Measurements from ENCODE around the gene NDEL1.

NDEL1 gene

GRCh38 chr17:8443756-8444155, 8.1 kb downstream of the NDEL1 start:
- no peaks in the 10 kb centered on the region for H3K27me3 ChIP-seq (ENCODE audit: control insufficient read depth, insufficient read depth, low read length)
- no peak for TF ChIP-seq CTCF (IDR thresholded peaks at IDR 0.05)
- H3K9me3 ChIP-seq (ENCODE audit: control insufficient read depth, low read length) = no peaks in the 10 kb centered on the region
- H2AFZ ChIP-seq = no peak overlapping the region
- no peak overlapping the region for H3K9ac ChIP-seq
- peaks cover 15% of the 10 kb centered on the region for H3K79me2 ChIP-seq
- no peak overlapping the region for H3K4me2 ChIP-seq (ENCODE audit: low read length)
- H3K4me1 ChIP-seq = no peaks in the 10 kb centered on the region
- H3K27ac ChIP-seq = no peak overlapping the region
- H3K36me3 ChIP-seq (ENCODE audit: control insufficient read depth, insufficient read depth, low read length) = no peaks in the 10 kb centered on the region
- no peak overlapping the region for H3K4me3 ChIP-seq (ENCODE audit: low read depth, low read length)

- H3K4me2 ChIP-seq (ENCODE audit: low read length) = no peak overlapping the region
- peaks cover 12% of the 10 kb centered on the region for H3K79me2 ChIP-seq
- H3K27ac ChIP-seq = no peak overlapping the region
- H3K36me3 ChIP-seq (ENCODE audit: control insufficient read depth, insufficient read depth, low read length) = no peaks in the 10 kb centered on the region
- no peaks in the 10 kb centered on the region for H3K9me3 ChIP-seq (ENCODE audit: control insufficient read depth, low read length)
- no peak overlapping the region for H3K4me3 ChIP-seq (ENCODE audit: low read depth, low read length)
- no peaks in the 10 kb centered on the region for H3K27me3 ChIP-seq (ENCODE audit: control insufficient read depth, insufficient read depth, low read length)
- H3K9ac ChIP-seq = no peak overlapping the region
- no peak overlapping the region for H2AFZ ChIP-seq
- TF ChIP-seq CTCF (IDR thresholded peaks at IDR 0.05) = no peak
- no peaks in the 10 kb centered on the region for H3K4me1 ChIP-seq
These were observed 8.8 kb downstream of the NDEL1 start for GRCh38 chr17:8444494-8444893.

DNA sequence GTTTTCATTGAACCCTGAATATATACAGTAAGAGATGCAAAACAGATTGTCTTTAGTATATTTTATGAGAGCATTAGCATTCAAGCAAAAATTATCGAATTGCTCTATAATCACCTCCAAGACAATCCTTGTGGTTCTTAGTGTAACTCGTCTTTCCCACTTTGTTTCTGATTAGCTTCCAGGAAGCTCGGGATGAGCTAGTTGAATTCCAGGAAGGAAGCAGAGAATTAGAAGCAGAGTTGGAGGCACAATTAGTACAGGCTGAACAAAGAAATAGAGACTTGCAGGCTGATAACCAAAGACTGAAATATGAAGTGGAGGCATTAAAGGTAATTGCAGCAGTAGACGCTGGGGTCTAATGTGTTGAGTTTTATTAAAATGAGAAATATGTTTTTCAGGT, 9.9 kb downstream of the NDEL1 start:
- Histone ChIP-seq H3K27me3 (ENCODE audit: control insufficient read depth, insufficient read depth, low read length) (no peaks in the 10 kb centered on the region), H3K9ac (no peak overlapping the region), H2AFZ (no peak overlapping the region), H3K27ac (no peak overlapping the region), H3K9me3 (ENCODE audit: control insufficient read depth, low read length) (no peaks in the 10 kb centered on the region), H3K4me1 (no peaks in the 10 kb centered on the region), H3K4me3 (ENCODE audit: low read depth, low read length) (no peak overlapping the region), H3K36me3 (ENCODE audit: control insufficient read depth, insufficient read depth, low read length) (no peaks in the 10 kb centered on the region), H3K4me2 (ENCODE audit: low read length) (no peak overlapping the region), H3K79me2 (peaks cover 9% of the 10 kb centered on the region)
- no peak for TF ChIP-seq CTCF (IDR thresholded peaks at IDR 0.05)

DNA sequence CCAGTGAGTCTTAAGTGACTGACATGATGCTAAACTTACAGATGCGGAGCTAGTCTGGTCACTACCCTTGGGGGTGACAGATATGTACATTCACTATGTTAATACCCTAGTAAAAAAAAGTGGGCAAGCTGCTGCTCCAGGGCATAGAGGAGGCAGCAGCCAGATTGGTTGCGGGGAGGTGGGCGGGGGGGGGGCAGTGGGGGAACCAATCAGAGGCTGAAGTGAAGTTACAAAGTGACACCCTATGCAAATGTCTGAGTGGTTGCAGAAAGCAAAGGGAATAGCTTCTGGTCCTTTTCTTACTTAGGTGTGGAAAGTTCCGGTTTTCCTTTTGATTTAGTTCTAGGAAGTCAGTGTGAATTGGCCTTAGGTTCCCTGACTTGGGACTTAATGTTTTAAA, 12.1 kb downstream of the NDEL1 start:
- peaks cover 7% of the 10 kb centered on the region for H3K79me2 ChIP-seq
- no peak overlapping the region for H3K9ac ChIP-seq
- no peak overlapping the region for H3K27ac ChIP-seq
- no peak for TF ChIP-seq CTCF (IDR thresholded peaks at IDR 0.05)
- no peaks in the 10 kb centered on the region for H3K36me3 ChIP-seq (ENCODE audit: control insufficient read depth, insufficient read depth, low read length)
- H3K27me3 ChIP-seq (ENCODE audit: control insufficient read depth, insufficient read depth, low read length) = no peaks in the 10 kb centered on the region
- H3K4me3 ChIP-seq (ENCODE audit: low read depth, low read length) = no peak overlapping the region
- H3K9me3 ChIP-seq (ENCODE audit: control insufficient read depth, low read length) = no peaks in the 10 kb centered on the region
- H3K4me2 ChIP-seq (ENCODE audit: low read length) = no peak overlapping the region
- H3K4me1 ChIP-seq = no peaks in the 10 kb centered on the region
- no peak overlapping the region for H2AFZ ChIP-seq

DNA sequence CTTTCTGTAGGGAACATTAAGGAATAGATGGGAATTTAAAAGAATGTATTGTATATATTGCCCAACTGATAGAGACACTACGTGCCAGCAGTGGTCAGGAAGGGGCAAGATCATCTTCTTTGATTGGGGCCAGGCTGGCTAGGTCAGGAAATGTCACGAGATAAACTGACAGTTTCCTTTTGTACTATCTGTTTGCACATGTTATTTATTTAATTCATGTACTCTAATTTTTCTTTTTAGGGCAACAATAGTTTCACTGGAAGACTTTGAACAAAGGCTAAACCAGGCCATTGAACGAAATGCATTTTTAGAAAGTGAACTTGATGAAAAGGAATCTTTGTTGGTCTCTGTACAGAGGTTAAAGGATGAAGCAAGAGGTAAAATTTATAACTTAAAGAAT, 12.6 kb downstream of the NDEL1 start:
- Histone ChIP-seq H3K4me1 (no peaks in the 10 kb centered on the region), H3K79me2 (peaks cover 7% of the 10 kb centered on the region), H3K27ac (no peak overlapping the region), H3K9ac (no peak overlapping the region), H3K4me3 (ENCODE audit: low read depth, low read length) (no peak overlapping the region), H3K9me3 (ENCODE audit: control insufficient read depth, low read length) (no peaks in the 10 kb centered on the region), H3K27me3 (ENCODE audit: control insufficient read depth, insufficient read depth, low read length) (no peaks in the 10 kb centered on the region), H3K36me3 (ENCODE audit: control insufficient read depth, insufficient read depth, low read length) (no peaks in the 10 kb centered on the region), H2AFZ (no peak overlapping the region), H3K4me2 (ENCODE audit: low read length) (no peak overlapping the region)
- no peak for TF ChIP-seq CTCF (IDR thresholded peaks at IDR 0.05)
